GM12878 (cell line): ENCODE results near the gene MAP3K7. TPM values are rescaled to one million over a fixed set of nuclear protein-coding genes. Genes with fewer than 3 reads are reported as not detected.

Source experiments
- ATAC-seq: fragments of 200-7000 bp; cut with Tn5 transposase; 3 replicates; pipeline ENCODE4 v1.9.1; 2020; ENCODE audit warnings: mild to moderate bottlenecking, moderate library complexity
- BruUV-seq: library from RNA; stranded (reverse); fragments of 400-500 nt; replicated peaks from 2 replicates; lab custom pipeline; 2021; lab: Mats Ljungman, UMichigan
- CTCF ChIA-PET: fragments of 300-600 bp; sonication (Branson Sonifier 250); formaldehyde crosslinking; extraction: SDS; loops from one replicate; lab custom pipeline; 2021; ENCODE audit warnings: inconsistent platforms; lab: Yijun Ruan, JAX
- POLR2A ChIA-PET: fragments of 350-600 bp; formaldehyde crosslinking; extraction: SDS; loops from one replicate; lab custom pipeline; 2021; ENCODE audit warnings: inconsistent platforms; lab: Charles Lee
- RAD21 ChIA-PET: fragments of 300-600 bp; sonication (Branson Sonifier 250); formaldehyde crosslinking; loops from one replicate; lab custom pipeline; 2023; ENCODE audit warnings: antibody characterized with exemption; ENCODE audit not compliant: unreplicated experiment; lab: Charles Lee
- SMC1A ChIA-PET: fragments of 300-600 bp; sonication (Branson Sonifier 250); formaldehyde crosslinking; loops from one replicate; lab custom pipeline; 2023; ENCODE audit not compliant: unreplicated experiment, uncharacterized antibody; lab: Charles Lee
- DNase-seq: peaks from one replicate; pipeline ENCODE4 v3.0.0-alpha.2; 2011; ENCODE audit warnings: low read depth, low spot score
- FAIRE-seq: peaks from 3 replicates; lab custom pipeline; 2011; peaks lifted over from hg19 to GRCh38; lab: Jason Lieb, UNC
- H2AFZ ChIP-seq: 2 replicates; pipeline ENCODE4 v1.6.0; 2011; ENCODE audit warnings: low read depth, low read length, control low read depth; ENCODE audit not compliant: control insufficient read depth
- H3K27ac ChIP-seq: 2 replicates; pipeline ENCODE4 v1.5.1; 2011; ENCODE audit warnings: control low read depth; ENCODE audit not compliant: control insufficient read depth, insufficient read depth
- H3K27me3 ChIP-seq, 2 experiments: replicated peaks in 1 of 2; 2 replicates each; pipeline versions ENCODE4 v1.6.0 to v1.6.1; 2011; ENCODE audit warnings: low read length in 1 of 2; ENCODE audit not compliant: control insufficient read depth in 2 of 2, insufficient read depth in 2 of 2
- H3K36me3 ChIP-seq, 2 experiments: 2 replicates each; pipeline ENCODE4 v1.5.1; 2011; ENCODE audit warnings: low read length in 1 of 2; ENCODE audit not compliant: control insufficient read depth in 2 of 2, insufficient read depth in 2 of 2
- H3K4me1 ChIP-seq: 2 replicates; pipeline ENCODE4 v1.6.1; 2011; ENCODE audit warnings: mild to moderate bottlenecking, low read length, moderate library complexity, mixed read lengths; ENCODE audit not compliant: control insufficient read depth, insufficient read depth
- H3K4me2 ChIP-seq: 2 replicates; pipeline ENCODE4 v1.6.0; 2011; ENCODE audit warnings: control low read depth; ENCODE audit not compliant: control insufficient read depth, insufficient read depth
- H3K4me3 ChIP-seq: fragments of 200-600 bp; sonication (generic); 2 replicates; pipeline ENCODE4 v1.5.1; 2016
- H3K79me2 ChIP-seq: 2 replicates; pipeline ENCODE4 v1.6.0; 2011; ENCODE audit warnings: low read length; ENCODE audit not compliant: control insufficient read depth, insufficient read depth
- H3K9ac ChIP-seq: 2 replicates; pipeline ENCODE4 v1.8.0; 2011; ENCODE audit warnings: low read length, control low read depth, mixed read lengths; ENCODE audit not compliant: control insufficient read depth, insufficient read depth
- H3K9me3 ChIP-seq: replicated peaks from 3 replicates; pipeline ENCODE4 v1.5.1; 2011; ENCODE audit warnings: mild to moderate bottlenecking, low read length; ENCODE audit not compliant: control insufficient read depth, insufficient read depth
- H4K20me1 ChIP-seq: 2 replicates; pipeline ENCODE4 v1.6.0; 2011; ENCODE audit not compliant: control insufficient read depth, insufficient read depth
- CEBPZ ChIP-seq: fragments of 150-350 bp; IDR thresholded peaks from 2 replicates; pipeline ENCODE4 v1.6.1; 2016; ENCODE audit warnings: low read depth, low read length
- ETV6 ChIP-seq, 2 experiments: fragments of 450-650 bp in 1 of 2; IDR thresholded peaks in 1 of 2; conservative IDR thresholded peaks in 1 of 2; 2 replicates each; pipeline ENCODE4 v1.6.1; 2014; ENCODE audit warnings: antibody characterized with exemption in 1 of 2, borderline replicate concordance in 1 of 2, low read depth in 1 of 2, mild to moderate bottlenecking in 1 of 2, moderate library complexity in 1 of 2
- LARP7 ChIP-seq: fragments of 450-650 bp; IDR thresholded peaks from 2 replicates; pipeline ENCODE4 v1.6.1; 2017; ENCODE audit warnings: mild to moderate bottlenecking
- PBX3 ChIP-seq: IDR thresholded peaks from 2 replicates; pipeline ENCODE4 v1.6.1; 2011; ENCODE audit warnings: mild to moderate bottlenecking, low read depth, low read length, moderate library complexity; ENCODE audit not compliant: insufficient replicate concordance
- RCOR1 ChIP-seq: conservative IDR thresholded peaks from 2 replicates; pipeline ENCODE4 v1.6.1; 2012; ENCODE audit warnings: low read depth, low read length, improper control_type of control experiment
- WGBS: methylation state at CpG from one replicate; pipeline ENCODE4 v1.1.6; 2016; ENCODE audit warnings: low lambda C conversion rate; ENCODE audit not compliant: insufficient replicate concordance, insufficient coverage; ENCODE audit errors: missing lambda C conversion rate; 5-methylcytosine and 5-hydroxymethylcytosine counted together
- in situ Hi-C: fragments of 300-500 bp; cut with MboI; formaldehyde crosslinking; loops from 9 replicates; pipeline ENCODE4 v1.14.3; 2018; ENCODE audit warnings: mixed read lengths
- intact Hi-C: fragments of 100-400 bp; cut with micrococcal nuclease; formaldehyde crosslinking; loops from one replicate; pipeline ENCODE4 v1.14.2; 2022; ENCODE audit not compliant: unreplicated experiment
- polyA plus RNA-seq, 11 experiments: library from polyadenylated mRNA; depleted of rRNA in 4 of 11; unstranded in 6 of 11; stranded (reverse) in 5 of 11; fragments of >200 nt; fragmentation: Nextera tagmentation in 4 of 11; fragmentation: Illumina TruSeq in 1 of 11; extraction: Ambion mirVana in 4 of 11; extraction: Trizol in 1 of 11; gene quantifications; 1 replicate in 1 of 11; 2 replicates in 10 of 11; pipeline versions ENCODE4 v1.2.1 to v1.2.3, GENCODE V29; 2011 to 2016; ENCODE audit warnings: inconsistent platforms in 2 of 11, missing spikeins in 2 of 11, low read depth in 1 of 11
- total RNA-seq, 4 experiments: library from RNA; depleted of rRNA in 3 of 4; stranded (reverse); fragments of >200 nt in 3 of 4; fragmentation: Illumina TruSeq in 1 of 4; extraction: Trizol in 1 of 4; gene quantifications; 2 replicates each; pipeline versions ENCODE4 v1.2.1 to v1.2.3, GENCODE V29; 2013 to 2021

MAP3K7 gene
- total and polyA plus RNA-seq, 10 of the 15 experiments (the other 5 are each of a cell fraction or from before 2014, with no cell fraction given): 7.0 to 42.6 (median 22.0) TPM

GRCh38 chr6:90619221-90619620 lies 32.3 kb upstream of the MAP3K7 start (continued):
- TF ChIP-seq CEBPZ: no peak
- no peak for TF ChIP-seq ETV6 (conservative IDR thresholded peaks at IDR 0.05 in 1 of 2, IDR thresholded peaks at IDR 0.05 in 1 of 2; ENCODE audit: borderline replicate concordance in 1 of 2, low read depth in 1 of 2)
- TF ChIP-seq LARP7: no peak

- CTCF ChIA-PET: interaction anchor here (0.9 kb wide), 1 partner anchor 9 kb away, joined by 3 read pairs; no protein-coding TSS in a partner anchor
- no peak overlapping the region for H3K4me3 ChIP-seq
- in situ Hi-C loops (no loop called here), intact Hi-C loops (no loop called here)
- no peak for DNase-seq
- H3K36me3 ChIP-seq: no peaks in the 10 kb centered on the region
- RAD21 ChIA-PET: no interaction called here
- no peaks in the 10 kb centered on the region for H3K79me2 ChIP-seq
- H3K9ac ChIP-seq: no peak overlapping the region
- no TSS peak for BruUV-seq
- no peaks in the 10 kb centered on the region for H3K9me3 ChIP-seq
- no peaks in the 10 kb centered on the region for H3K4me1 ChIP-seq
- TF ChIP-seq RCOR1: no peak
- TF ChIP-seq PBX3: no peak
- TF ChIP-seq, all 136 proteins: peak for 0
- ChIA-PET POLR2A (no interaction called here), SMC1A (interaction anchor here (1.5 kb wide), 1 partner anchor 19 kb away, joined by 4 read pairs; no protein-coding TSS in a partner anchor)
- Histone ChIP-seq H3K4me2 (no peak overlapping the region), H4K20me1 (no peaks in the 10 kb centered on the region), H2AFZ (no peak overlapping the region), H3K27me3 (peaks cover 2 to 18% of the 10 kb centered on the region in 2 experiments), H3K27ac (no peak overlapping the region)
- 53% methylated on average over 6 of the region's 6 CpGs for WGBS
- no peak for FAIRE-seq
- no peak for ATAC-seq
Measured at GRCh38 chr6:90612313-90612680, 25.4 kb upstream of the MAP3K7 start.
